Panc1 (cell line): ENCODE measurements around the gene ZFP14. TPM values are rescaled to one million over a fixed set of nuclear protein-coding genes. Genes with fewer than 3 reads are reported as not detected.

ENCODE experiments used
- ATAC-seq: fragments of 200-7000 bp; cut with Tn5 transposase; 2 replicates; pipeline ENCODE4 v1.9.1; 2020; ENCODE audit warnings: mild to moderate bottlenecking, moderate library complexity
- BruUV-seq: library from RNA; stranded (reverse); fragments of 400-500 nt; replicated peaks from 2 replicates; lab custom pipeline; 2021; lab: Mats Ljungman, UMichigan
- CTCF ChIA-PET: fragments of 300-600 bp; sonication (Branson Sonifier 250); formaldehyde crosslinking; loops from one replicate; lab custom pipeline; 2022; ENCODE audit warnings: antibody characterized with exemption; lab: Charles Lee
- POLR2A ChIA-PET: fragments of 300-600 bp; sonication (Branson Sonifier 250); formaldehyde crosslinking; loops from one replicate; lab custom pipeline; 2022; ENCODE audit warnings: antibody characterized with exemption; lab: Charles Lee
- DNase-seq: peaks from one replicate; pipeline ENCODE4 v3.0.0-alpha.2; 2010; ENCODE audit warnings: low read depth, low spot score
- H3K27ac ChIP-seq: 2 replicates; pipeline ENCODE4 v1.5.1; 2011; ENCODE audit warnings: mild to moderate bottlenecking, low read length, inconsistent platforms
- H3K27me3 ChIP-seq: fragments of 200-500 bp; sonication (Bioruptor generic); 2 replicates; pipeline ENCODE4 v1.6.0; 2014; ENCODE audit warnings: low read length, inconsistent platforms; ENCODE audit not compliant: control insufficient read depth, insufficient read depth
- H3K36me3 ChIP-seq: fragments of 200-500 bp; sonication (Bioruptor generic); 2 replicates; pipeline ENCODE4 v1.5.1; 2014; ENCODE audit warnings: inconsistent platforms, mild to moderate bottlenecking, low read length, moderate library complexity; ENCODE audit not compliant: control insufficient read depth, insufficient read depth
- H3K4me1 ChIP-seq: 2 replicates; pipeline ENCODE4 v1.5.1; 2011; ENCODE audit warnings: inconsistent platforms, mild to moderate bottlenecking, low read length, moderate library complexity; ENCODE audit not compliant: control insufficient read depth, insufficient read depth
- H3K4me3 ChIP-seq, 2 experiments: 2 replicates each; pipeline ENCODE4 v1.5.1; 2011 to 2012; ENCODE audit warnings: low read depth in 2 of 2, low read length in 2 of 2, mild to moderate bottlenecking in 2 of 2, inconsistent platforms in 1 of 2, moderate library complexity in 1 of 2
- H3K9me3 ChIP-seq: fragments of 200-500 bp; sonication (Bioruptor generic); 2 replicates; pipeline ENCODE4 v1.5.1; 2014; ENCODE audit warnings: low read depth, mild to moderate bottlenecking, inconsistent platforms, low read length, moderate library complexity; ENCODE audit not compliant: control insufficient read depth, insufficient read depth
- CTCF ChIP-seq: fragments of 450-650 bp; IDR thresholded peaks from 2 replicates; pipeline ENCODE4 v1.5.1; 2017; ENCODE audit warnings: mild to moderate bottlenecking
- POLR2AphosphoS5 ChIP-seq: IDR thresholded peaks from 2 replicates; pipeline ENCODE4 v1.6.1; 2012; ENCODE audit warnings: mild to moderate bottlenecking, low read depth, low read length, moderate library complexity
- REST ChIP-seq, 2 experiments: IDR thresholded peaks; 2 replicates each; pipeline ENCODE4 v1.6.1; 2011 to 2012; ENCODE audit warnings: low read depth in 2 of 2, control low read depth in 1 of 2, low read length in 1 of 2, mild to moderate bottlenecking in 1 of 2, moderate library complexity in 1 of 2; ENCODE audit not compliant: insufficient read depth in 1 of 2
- SIN3A ChIP-seq: IDR thresholded peaks from 2 replicates; pipeline ENCODE4 v1.6.1; 2012; ENCODE audit warnings: low read depth, mild to moderate bottlenecking, low read length, moderate library complexity, borderline replicate concordance; ENCODE audit not compliant: insufficient read depth
- TCF7L2 ChIP-seq: IDR thresholded peaks from 2 replicates; pipeline ENCODE4 v1.6.1; 2011; ENCODE audit warnings: mild to moderate bottlenecking, low read depth, low read length, inconsistent platforms
- in situ Hi-C: cut with HindIII; loops from 2 replicates; pipeline ENCODE4 v1.10.0; 2016; ENCODE audit warnings: low sequenced_read_pairs, low pct_unique_long_range_greater_than_20kb
- intact Hi-C: fragments of 100-400 bp; cut with micrococcal nuclease; formaldehyde crosslinking; loops from one replicate; pipeline ENCODE4 v1.10.0; 2022; ENCODE audit not compliant: unreplicated experiment
- total RNA-seq: library from RNA; stranded (reverse); gene quantifications from one replicate; pipeline ENCODE4 v1.2.1, GENCODE V29; 2021; ENCODE audit not compliant: unreplicated experiment

ZFP14 gene
- total RNA-seq, 1 experiment from 2014 or later = 3.3 TPM

- Histone ChIP-seq H3K4me1 (no peaks in the 10 kb centered on the region), H3K9me3 (no peaks in the 10 kb centered on the region), H3K36me3 (no peaks in the 10 kb centered on the region), H3K4me3 (no peak overlapping the region), H3K27me3 (no peaks in the 10 kb centered on the region), H3K27ac (no peak overlapping the region)
- no peak for DNase-seq
- in situ Hi-C loops = no loop called here
- intact Hi-C loops = no loop called here
- CTCF ChIA-PET = interaction anchor here (0.6 kb wide), 1 partner anchor 250 kb away, joined by 4 read pairs; no protein-coding TSS in a partner anchor
- no peak for ATAC-seq
- BruUV-seq = no TSS peak
- POLR2A ChIA-PET = no interaction called here
- no peak for TF ChIP-seq REST (IDR thresholded peaks at IDR 0.05; ENCODE audit: insufficient read depth in 1 of 2, low read depth in 2 of 2, low read length in 1 of 2)
- TF ChIP-seq POLR2AphosphoS5 = no peak
- TF ChIP-seq SIN3A = no peak
- TF ChIP-seq CTCF = no peak
- TF ChIP-seq TCF7L2 = no peak
Measured at GRCh38 chr19:36371886-36372285, 7.1 kb downstream of the ZFP14 start.

DNA sequence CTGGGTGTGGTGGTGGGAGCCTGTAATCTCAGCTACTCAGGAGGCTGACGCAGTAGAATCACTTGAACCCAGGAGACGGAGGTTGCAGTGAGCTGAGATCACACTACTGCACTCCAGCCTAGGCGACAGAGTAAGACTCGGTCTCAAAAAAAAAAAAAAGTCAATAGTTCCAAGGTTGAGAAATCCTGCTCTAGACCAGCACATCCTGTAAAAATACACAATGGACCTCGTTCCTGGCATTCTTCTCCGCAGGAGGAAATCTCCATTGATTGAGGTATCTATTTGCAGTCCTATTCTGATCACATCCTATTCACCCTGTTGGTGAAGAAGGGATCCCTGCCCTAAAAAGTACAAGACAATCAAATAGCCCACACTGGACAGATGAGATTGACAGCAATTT, 15.2 kb downstream of the ZFP14 start:
- no TSS peak for BruUV-seq
- Histone ChIP-seq H3K36me3 (no peaks in the 10 kb centered on the region), H3K4me1 (no peaks in the 10 kb centered on the region), H3K4me3 (no peak overlapping the region), H3K27ac (no peak overlapping the region), H3K27me3 (no peaks in the 10 kb centered on the region), H3K9me3 (no peaks in the 10 kb centered on the region)
- no peak for TF ChIP-seq SIN3A
- TF ChIP-seq REST (IDR thresholded peaks at IDR 0.05; ENCODE audit: insufficient read depth in 1 of 2, low read depth in 2 of 2, low read length in 1 of 2) = no peak
- no peak for TF ChIP-seq POLR2AphosphoS5
- TF ChIP-seq TCF7L2 = no peak
- no peak for TF ChIP-seq CTCF
- no peak for DNase-seq
- ATAC-seq = no peak
- in situ Hi-C loops (no loop called here), intact Hi-C loops (no loop called here)
- ChIA-PET POLR2A (no interaction called here), CTCF (no interaction called here)
